Activated CD8-positive, alpha-beta memory T cell treated with anti-CD3 and anti-CD28 coated beads, Interleukin-2, amount 50 U/mL, for 1 hour (primary cell): ENCODE data around the gene PEBP1.
A peak's percentile ranks its signal among the peaks of the same experiment; 100 is the strongest.
"Not testable (repeated sequence)": the region's sequence is repeated elsewhere in the genome, so short reads cannot be mapped to it uniquely, and the experiment has no call there.

ENCODE experiments used
- DNase-seq: peaks from one replicate; pipeline ENCODE4 v3.0.0-alpha.2; 2020; ENCODE audit errors: extremely low read depth

Gene PEBP1

DNA sequence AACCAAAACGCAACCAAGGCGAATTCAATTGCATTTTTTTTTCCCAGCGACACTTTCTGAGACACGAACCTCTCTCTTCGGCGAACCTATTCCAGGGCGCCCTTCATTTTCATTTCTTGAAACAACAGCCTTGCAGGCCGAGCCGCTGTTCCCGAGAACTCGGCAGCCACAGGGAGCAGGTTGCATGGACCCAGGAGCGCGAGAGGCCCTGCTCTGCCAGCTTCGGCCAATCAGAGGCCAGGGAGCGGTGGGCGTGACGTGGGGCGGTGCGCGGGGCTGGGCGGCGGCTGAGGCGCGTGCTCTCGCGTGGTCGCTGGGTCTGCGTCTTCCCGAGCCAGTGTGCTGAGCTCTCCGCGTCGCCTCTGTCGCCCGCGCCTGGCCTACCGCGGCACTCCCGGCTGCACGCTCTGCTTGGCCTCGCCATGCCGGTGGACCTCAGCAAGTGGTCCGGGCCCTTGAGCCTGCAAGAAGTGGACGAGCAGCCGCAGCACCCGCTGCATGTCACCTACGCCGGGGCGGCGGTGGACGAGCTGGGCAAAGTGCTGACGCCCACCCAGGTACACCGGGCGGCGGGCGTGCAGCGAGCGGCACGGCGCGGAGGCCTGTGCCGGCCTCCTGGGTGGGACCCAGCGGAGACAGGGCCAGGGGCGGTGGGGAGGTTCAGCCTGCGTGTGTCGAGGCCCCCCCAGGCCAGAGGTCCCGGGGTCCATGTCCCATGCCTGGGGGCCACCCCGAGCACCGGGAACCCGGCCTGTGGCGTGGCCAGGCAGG lies at the start of gene PEBP1:
PEBP1 (plus strand) TSS at position 337 of the 771 bp plus-strand sequence; CDS start at position 423, 86 bp downstream.
- DNase-seq, result peak; percentile 67

- no peak for DNase-seq
These were observed 46.1 kb upstream of the PEBP1 start for GRCh38 chr12:118089782-118090181.

DNA sequence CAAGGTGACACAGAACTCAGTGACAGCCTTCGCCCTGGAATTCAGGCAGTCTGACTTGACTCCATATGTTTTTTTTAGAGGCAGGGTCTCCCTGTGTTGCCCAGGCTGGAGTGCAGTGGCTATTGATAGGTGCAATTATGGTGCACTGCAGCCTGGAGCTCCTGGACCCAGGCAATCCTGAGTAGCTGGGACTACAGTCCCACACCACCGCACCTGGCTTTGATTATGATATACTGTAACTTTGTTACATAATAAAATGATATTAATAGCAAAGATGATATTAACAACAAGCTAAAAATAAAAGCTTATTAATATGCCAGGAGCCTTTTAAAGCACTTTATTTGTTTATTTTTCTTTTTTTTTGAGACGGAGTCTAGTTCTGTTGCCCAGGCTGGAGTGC lies 41.9 kb upstream of the PEBP1 start:
- no peak for DNase-seq

DNA sequence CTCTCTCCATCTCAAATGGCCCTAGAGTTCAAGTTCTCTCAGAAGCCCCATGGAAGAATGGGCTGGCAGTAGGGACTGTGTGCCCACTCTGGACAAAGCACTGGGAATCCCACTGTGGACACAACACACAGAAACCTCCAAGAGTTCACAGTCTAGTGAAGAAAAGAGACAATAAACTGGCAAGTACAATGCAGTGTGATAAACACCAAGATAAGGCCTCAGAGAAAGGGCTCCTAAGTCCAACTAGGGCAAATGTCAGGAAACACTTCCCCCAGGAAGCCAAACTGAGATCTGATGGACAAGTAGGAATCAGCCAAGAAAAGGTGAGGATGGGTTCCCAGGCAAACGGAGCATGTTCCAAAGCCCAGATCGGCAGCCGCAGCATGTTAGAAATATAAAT lies 37.5 kb upstream of the PEBP1 start:
- DNase-seq, result no peak

DNA sequence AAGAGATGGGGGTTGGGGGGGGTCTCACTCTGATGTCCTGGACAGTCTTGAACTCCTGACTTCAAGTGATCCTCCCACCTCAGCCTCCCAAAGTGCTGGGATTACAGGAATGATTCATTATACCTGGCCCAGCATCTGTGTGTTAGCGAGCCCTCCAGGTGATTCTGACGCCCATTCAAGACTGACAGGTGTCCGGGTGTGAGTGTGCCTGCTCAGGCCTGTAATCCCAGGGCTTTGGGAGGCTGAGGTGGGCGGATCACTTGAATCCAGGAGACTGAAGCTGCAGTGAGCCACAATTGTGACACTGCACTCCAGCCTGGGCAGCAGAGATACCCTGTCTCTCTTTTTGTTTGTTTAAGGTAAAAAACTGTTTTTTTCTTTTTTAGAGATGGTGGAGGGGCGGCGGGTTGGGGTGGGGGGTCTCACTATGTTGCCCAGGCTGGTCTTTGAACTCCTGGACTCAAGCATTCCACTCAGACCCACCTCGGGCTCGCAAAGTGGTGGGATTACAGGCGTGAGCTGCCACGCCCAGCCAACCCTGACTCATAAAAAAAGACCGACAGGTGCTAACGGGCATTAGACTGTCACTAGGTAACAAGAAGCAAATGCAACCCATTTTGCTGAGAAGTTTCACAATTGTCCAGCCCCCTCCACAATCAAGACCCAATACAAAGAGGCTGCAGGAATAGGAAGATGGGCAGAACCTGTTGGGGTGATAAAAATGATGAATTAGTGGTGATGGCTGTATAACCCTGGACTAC lies 36.8 kb upstream of the PEBP1 start:
- DNase-seq, result no peak

DNA sequence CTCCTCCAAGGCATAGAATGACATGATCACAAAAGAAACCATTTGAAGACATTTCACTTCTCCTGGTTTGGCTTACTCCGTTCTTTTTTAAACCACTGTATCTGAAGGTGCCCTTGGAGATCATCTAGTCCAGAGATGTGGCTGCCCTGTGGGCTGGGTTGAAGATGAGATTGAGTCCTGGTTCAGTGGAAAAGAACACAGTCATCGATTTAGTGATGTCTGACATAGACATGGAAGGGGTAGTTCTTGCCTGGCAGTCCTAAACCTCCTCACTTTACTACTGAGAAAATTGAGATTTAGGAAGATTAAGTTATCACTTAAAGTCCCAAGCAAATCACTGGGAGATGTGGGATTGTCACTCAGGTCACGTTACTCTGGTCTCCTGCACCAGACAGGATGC lies 34.9 kb upstream of the PEBP1 start:
- DNase-seq, result no peak

DNA sequence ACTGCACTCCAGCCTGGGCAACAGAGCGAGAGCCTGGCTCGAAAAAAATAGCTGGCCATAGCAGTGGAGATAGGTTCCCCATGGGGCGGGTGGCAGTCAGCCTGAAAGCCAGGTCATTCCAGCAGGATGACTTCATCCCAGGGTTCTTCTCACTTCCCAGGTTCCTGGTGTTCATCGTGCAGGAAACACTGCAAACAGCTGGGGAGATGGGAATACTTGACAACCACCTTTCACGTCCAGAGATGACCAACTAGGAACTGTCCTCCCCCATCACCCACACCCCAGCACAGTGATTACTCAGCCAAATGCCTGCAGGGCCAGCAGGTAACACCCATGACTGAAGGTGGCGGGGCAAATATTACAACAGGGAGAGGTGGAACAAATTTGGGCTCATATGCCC lies 33.9 kb upstream of the PEBP1 start:
- DNase-seq, result no peak

DNA sequence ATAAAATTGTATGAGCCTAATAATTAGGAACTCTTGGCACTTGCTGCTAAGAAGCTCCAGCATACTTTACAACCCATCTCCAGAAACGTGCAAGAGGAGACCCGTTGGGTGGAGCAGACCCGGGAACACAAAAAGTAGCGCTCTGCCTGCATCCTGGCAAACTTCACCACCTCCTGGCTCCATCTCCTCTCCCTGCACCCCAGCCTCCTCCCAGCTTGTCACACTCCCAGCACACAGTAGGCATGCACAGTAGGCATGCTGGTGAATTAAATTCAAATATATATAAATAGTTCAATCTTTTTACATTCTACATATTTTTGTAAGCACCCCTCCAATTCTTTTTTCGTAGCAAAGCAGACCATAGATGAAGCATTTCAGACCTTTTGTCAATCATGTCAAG lies 33.3 kb upstream of the PEBP1 start:
- DNase-seq, result no peak

- DNase-seq, result no peak
These were observed 32.7 kb upstream of the PEBP1 start for GRCh38 chr12:118103201-118103600.

DNA sequence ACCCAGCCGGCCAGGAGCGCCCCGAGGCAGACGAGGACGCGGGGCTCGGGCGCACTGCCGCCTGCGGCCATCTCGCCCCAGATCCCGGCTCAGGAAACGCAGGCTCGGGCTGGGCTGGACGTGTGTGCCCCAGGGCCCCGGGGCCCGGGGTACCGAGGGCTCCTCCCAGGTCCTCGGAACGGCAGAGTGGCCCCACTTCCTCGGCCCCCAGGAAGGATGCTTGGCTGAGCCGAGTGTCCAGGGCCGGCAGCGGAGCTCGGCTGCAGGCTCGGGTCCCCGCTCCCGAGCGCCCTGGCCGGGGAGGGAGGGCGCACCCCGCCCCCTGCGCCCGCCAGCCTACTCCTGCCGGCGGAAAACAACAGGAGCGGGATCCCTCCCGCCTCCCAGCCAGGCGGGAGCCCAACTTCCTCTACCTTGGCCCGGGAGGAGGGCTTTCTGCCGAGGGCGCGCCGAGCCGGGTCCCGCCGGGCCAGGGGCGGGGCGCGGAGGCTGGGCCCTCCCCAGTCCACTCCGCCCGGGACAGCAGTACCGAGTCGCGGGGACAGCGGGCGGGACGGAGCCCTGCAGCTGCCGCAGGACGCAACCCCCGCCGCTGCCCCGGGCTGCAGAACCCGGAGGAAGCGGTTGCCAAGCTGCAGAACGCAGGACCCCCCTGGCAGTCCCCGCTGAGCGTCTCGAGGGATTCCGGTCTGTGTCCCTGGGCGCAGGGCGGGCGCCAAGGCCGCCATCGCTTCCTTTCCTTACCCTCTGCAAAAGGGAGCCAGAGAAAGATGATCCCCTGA lies 32.1 kb upstream of the PEBP1 start, which contains the start of gene VSIG10:
VSIG10 (minus strand) TSS at position 411 of the 782 bp plus-strand sequence; CDS start at position 71, 340 bp downstream.
- no peak for DNase-seq

DNA sequence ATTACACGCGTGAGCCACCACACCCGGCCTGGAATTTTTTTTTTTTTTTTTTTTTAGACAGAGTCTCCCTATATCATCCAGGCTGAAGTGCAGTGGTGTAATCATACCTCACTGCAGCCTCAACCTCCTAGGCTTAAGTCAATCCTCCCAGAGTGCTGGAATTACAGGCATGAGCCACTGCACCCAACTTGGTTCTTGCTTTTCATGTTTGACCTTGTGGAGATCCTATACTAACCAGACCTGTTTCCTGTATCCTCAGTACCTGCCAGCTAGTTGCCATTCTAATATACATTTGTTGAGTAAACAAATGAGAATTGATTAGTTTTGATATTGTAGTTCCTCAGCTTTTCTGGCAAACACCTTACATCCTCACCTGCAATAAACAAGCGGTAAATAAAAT lies 28.9 kb upstream of the PEBP1 start:
- no peak for DNase-seq

DNA sequence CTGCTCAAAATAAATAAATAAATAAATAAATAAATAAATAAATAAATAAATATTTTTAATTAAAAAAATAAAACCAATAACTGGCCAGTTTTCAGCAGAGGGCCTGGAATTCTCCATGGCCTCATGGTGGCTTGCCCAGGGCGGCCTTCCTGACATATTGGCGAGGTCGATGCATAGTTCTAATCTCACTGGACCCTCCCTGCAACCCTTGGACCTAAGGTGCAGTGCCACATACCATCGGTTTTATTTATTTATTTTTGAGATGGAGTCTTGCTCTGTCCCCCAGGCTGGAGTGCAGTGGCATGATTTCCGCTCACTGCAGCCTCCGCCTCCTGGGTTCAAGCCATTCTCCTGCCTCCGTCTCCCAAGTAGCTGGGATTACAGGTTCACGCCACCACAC lies 28.2 kb upstream of the PEBP1 start:
- DNase-seq, result no peak

- DNase-seq, result no peak
These were observed 26.8 kb upstream of the PEBP1 start for GRCh38 chr12:118109088-118109487.

DNA sequence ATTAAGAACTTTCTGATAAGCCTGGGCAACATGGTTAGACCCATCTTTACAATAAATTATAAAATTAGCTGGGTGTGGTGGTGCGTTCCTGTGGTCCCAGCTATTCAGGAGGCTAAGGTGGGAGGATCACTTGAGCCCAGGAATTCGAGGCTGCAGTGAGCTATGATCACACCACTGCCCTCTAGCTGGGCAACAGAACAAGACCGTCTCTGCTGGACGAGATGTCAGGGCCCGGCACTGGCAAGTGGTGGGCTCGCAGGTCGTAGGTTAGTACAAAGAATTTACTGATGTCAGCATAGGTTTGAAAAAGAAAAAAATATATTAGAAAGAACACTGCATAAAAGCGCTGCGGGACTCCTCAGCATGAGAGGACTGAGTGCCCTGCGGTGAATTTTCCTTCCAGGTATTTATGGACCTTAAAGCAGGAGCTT lies 16.5 kb upstream of the PEBP1 start:
- DNase-seq, result no peak

GRCh38 chr12:118120579-118121363 lies 15.2 kb upstream of the PEBP1 start:
- no peak for DNase-seq

GRCh38 chr12:118122264-118122663 lies 13.7 kb upstream of the PEBP1 start:
- DNase-seq, result no peak

- no peak for DNase-seq
These were observed 11.5 kb upstream of the PEBP1 start for GRCh38 chr12:118124333-118124874.

GRCh38 chr12:118125743-118126118 lies 10.2 kb upstream of the PEBP1 start:
- no peak for DNase-seq

- DNase-seq, result no peak
These were observed 9.7 kb upstream of the PEBP1 start for GRCh38 chr12:118126119-118126757.

DNA sequence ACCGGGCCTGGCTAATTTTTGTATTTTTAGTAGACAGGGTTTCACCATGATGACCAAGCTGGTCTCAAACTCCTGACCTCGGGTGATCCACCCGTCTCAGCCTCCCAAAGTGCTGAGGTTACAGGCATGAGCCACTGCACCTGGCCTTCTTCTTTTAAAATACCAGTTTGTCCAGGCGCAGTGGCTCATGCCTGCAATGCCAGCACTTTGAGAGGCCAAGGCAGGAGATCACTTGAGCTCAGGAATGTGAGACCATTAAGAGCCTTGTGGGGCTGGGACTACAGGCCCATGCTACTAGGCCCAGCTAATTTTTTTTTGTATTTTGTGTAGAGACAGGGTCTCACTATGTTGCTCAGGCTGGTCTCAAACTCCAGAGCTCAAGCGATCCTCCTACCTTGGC lies 8.1 kb upstream of the PEBP1 start:
- no peak for DNase-seq

DNA sequence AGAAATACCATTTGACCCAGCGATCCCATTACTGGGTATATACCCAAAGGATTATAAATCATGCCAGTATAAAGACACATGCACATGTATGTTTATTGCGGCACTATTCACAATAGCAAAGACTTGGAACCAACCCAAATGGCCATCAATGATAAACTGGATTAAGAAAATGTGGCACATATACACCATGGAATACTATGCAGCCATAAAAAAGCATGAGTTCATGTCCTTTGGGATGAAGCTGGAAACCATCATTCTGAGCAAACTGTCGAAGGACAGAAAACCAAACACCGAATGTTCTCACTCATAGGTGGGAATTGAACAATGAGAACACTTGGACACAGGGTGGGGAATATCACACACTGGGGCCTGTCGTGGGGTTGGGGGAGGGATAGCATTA lies 6.5 kb upstream of the PEBP1 start:
- DNase-seq, result not testable (repeated sequence)
